TTC549 (cell line): ENCODE results near the gene SLC39A2.
"Not testable (repeated sequence)": the region's sequence is repeated elsewhere in the genome, so short reads cannot be mapped to it uniquely, and the experiment has no call there.

Experiments
- FAIRE-seq: peaks from 2 replicates; lab custom pipeline; 2012; peaks lifted over from hg19 to GRCh38; lab: Jason Lieb, UNC

SLC39A2 gene

GRCh38 chr14:20998674-20999366, at the start of gene SLC39A2:
Gene SLC39A2, plus strand, starts transcription at chr14:20999293. Its CDS starts 154 bp downstream, at chr14:20999447.
- no peak for FAIRE-seq

GRCh38 chr14:20954736-20955537, 44.2 kb upstream of the SLC39A2 start, which contains the start of gene RNASE2:
Gene RNASE2, plus strand, starts transcription at chr14:20955487. Its CDS starts 285 bp downstream, at chr14:20955772.
- FAIRE-seq = not testable (repeated sequence)

GRCh38 chr14:20955538-20955873, 43.6 kb upstream of the SLC39A2 start:
- FAIRE-seq = not testable (repeated sequence)

- no peak for FAIRE-seq
Observed at GRCh38 chr14:20956376-20956976, 42.6 kb upstream of the SLC39A2 start.

GRCh38 chr14:20958946-20959345, 40.1 kb upstream of the SLC39A2 start:
- FAIRE-seq = not testable (repeated sequence)

GRCh38 chr14:20969336-20969735, 29.8 kb upstream of the SLC39A2 start:
- no peak for FAIRE-seq

- FAIRE-seq = no peak
Observed at GRCh38 chr14:20970647-20970982, 28.5 kb upstream of the SLC39A2 start.

- no peak for FAIRE-seq
Observed at GRCh38 chr14:20970983-20971704, 27.9 kb upstream of the SLC39A2 start.

- no peak for FAIRE-seq
Observed at GRCh38 chr14:20971705-20972021, 27.4 kb upstream of the SLC39A2 start.

- FAIRE-seq = no peak
Observed at GRCh38 chr14:20973501-20973900, 25.6 kb upstream of the SLC39A2 start.

GRCh38 chr14:20976291-20976690, 22.8 kb upstream of the SLC39A2 start:
- no peak for FAIRE-seq

GRCh38 chr14:20978687-20979086, 20.4 kb upstream of the SLC39A2 start:
- FAIRE-seq = no peak

- no peak for FAIRE-seq
Observed at GRCh38 chr14:20980906-20981305, 18.2 kb upstream of the SLC39A2 start.

- no peak for FAIRE-seq
Observed at GRCh38 chr14:20982646-20983369, 16.3 kb upstream of the SLC39A2 start.

- FAIRE-seq = not testable (repeated sequence)
Observed at GRCh38 chr14:20985650-20986049, 13.4 kb upstream of the SLC39A2 start.

- no peak for FAIRE-seq
Observed at GRCh38 chr14:20986811-20987210, 12.3 kb upstream of the SLC39A2 start.

GRCh38 chr14:20988717-20989470, 10.2 kb upstream of the SLC39A2 start:
- FAIRE-seq = no peak

- FAIRE-seq = no peak
Observed at GRCh38 chr14:20989471-20989786, 9.7 kb upstream of the SLC39A2 start.

GRCh38 chr14:20989787-20990600, 9.1 kb upstream of the SLC39A2 start, which contains the start of gene METTL17:
Gene METTL17, plus strand, starts transcription at chr14:20989980. Its CDS starts 23 bp downstream, at chr14:20990003.
- peak; percentile 64 for FAIRE-seq

GRCh38 chr14:20996521-20996920, 2.6 kb upstream of the SLC39A2 start:
- no peak for FAIRE-seq
